GM18907 (cell line): ENCODE results near the gene TOP2A.

Source experiments
- ATAC-seq: cut with Tn5 transposase; IDR thresholded peaks from one replicate; pipeline ENCODE4 v1.9.1; 2021; ENCODE audit warnings: mild to moderate bottlenecking, moderate library complexity; ENCODE audit not compliant: unreplicated experiment

The TOP2A gene, protein sequence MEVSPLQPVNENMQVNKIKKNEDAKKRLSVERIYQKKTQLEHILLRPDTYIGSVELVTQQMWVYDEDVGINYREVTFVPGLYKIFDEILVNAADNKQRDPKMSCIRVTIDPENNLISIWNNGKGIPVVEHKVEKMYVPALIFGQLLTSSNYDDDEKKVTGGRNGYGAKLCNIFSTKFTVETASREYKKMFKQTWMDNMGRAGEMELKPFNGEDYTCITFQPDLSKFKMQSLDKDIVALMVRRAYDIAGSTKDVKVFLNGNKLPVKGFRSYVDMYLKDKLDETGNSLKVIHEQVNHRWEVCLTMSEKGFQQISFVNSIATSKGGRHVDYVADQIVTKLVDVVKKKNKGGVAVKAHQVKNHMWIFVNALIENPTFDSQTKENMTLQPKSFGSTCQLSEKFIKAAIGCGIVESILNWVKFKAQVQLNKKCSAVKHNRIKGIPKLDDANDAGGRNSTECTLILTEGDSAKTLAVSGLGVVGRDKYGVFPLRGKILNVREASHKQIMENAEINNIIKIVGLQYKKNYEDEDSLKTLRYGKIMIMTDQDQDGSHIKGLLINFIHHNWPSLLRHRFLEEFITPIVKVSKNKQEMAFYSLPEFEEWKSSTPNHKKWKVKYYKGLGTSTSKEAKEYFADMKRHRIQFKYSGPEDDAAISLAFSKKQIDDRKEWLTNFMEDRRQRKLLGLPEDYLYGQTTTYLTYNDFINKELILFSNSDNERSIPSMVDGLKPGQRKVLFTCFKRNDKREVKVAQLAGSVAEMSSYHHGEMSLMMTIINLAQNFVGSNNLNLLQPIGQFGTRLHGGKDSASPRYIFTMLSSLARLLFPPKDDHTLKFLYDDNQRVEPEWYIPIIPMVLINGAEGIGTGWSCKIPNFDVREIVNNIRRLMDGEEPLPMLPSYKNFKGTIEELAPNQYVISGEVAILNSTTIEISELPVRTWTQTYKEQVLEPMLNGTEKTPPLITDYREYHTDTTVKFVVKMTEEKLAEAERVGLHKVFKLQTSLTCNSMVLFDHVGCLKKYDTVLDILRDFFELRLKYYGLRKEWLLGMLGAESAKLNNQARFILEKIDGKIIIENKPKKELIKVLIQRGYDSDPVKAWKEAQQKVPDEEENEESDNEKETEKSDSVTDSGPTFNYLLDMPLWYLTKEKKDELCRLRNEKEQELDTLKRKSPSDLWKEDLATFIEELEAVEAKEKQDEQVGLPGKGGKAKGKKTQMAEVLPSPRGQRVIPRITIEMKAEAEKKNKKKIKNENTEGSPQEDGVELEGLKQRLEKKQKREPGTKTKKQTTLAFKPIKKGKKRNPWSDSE (N-terminal part only)

DNA sequence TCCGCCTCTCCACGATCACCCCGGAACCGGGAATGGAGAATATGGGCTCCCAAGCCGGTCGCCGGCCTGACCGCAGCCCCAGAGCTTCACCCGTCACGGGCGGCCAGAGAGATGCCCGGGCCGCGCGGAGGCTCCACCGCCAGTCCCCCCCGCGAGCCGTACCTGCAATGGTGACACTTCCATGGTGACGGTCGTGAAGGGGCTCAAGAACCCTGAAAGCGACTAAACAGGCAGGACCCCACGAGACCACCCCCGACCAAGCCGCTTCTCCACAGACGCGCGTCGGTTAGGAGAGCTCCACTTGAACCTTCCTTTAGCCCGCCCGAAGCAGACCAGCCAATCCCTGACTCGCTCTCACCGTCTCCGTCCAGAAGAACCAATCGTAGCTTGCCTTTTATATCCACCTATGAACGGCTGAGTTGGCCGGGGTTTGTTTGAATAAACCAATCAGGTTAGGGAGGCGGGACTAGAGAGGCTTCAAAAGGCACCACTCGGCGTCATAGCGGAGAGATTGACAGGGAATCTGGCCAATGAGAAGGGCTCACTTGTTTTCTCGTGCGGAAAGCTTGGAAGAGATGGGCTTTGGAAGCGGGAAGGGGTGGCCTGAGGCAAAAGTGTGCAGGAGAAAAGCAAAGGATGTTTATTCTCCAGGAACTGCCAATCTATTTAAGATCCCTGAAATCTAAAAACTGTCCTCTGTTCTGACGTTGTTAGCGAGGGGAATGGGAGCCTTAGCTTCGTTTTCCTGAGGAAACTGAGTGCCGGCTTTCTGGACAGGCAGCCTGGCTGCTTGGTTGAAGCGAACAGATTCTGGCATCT, at the start of gene TOP2A:
TOP2A (minus strand) TSS at position 288 of the 819 bp plus-strand sequence; CDS start at position 183, 105 bp downstream.
- peak; percentile 94 for ATAC-seq

- ATAC-seq: no peak
These were observed 49.7 kb upstream of the TOP2A start for GRCh38 chr17:40467281-40467867.

- no peak for ATAC-seq
These were observed 48.7 kb upstream of the TOP2A start for GRCh38 chr17:40466298-40466971.

GRCh38 chr17:40464392-40464855, 46.7 kb upstream of the TOP2A start:
- ATAC-seq: no peak

GRCh38 chr17:40463122-40463550, 45.4 kb upstream of the TOP2A start:
- ATAC-seq: no peak

GRCh38 chr17:40462343-40463121, 44.8 kb upstream of the TOP2A start:
- no peak for ATAC-seq

- ATAC-seq: no peak
These were observed 44.1 kb upstream of the TOP2A start for GRCh38 chr17:40461732-40462342.

GRCh38 chr17:40460968-40461731, 43.5 kb upstream of the TOP2A start:
- no peak for ATAC-seq

- no peak for ATAC-seq
These were observed 42.9 kb upstream of the TOP2A start for GRCh38 chr17:40460604-40460967.

DNA sequence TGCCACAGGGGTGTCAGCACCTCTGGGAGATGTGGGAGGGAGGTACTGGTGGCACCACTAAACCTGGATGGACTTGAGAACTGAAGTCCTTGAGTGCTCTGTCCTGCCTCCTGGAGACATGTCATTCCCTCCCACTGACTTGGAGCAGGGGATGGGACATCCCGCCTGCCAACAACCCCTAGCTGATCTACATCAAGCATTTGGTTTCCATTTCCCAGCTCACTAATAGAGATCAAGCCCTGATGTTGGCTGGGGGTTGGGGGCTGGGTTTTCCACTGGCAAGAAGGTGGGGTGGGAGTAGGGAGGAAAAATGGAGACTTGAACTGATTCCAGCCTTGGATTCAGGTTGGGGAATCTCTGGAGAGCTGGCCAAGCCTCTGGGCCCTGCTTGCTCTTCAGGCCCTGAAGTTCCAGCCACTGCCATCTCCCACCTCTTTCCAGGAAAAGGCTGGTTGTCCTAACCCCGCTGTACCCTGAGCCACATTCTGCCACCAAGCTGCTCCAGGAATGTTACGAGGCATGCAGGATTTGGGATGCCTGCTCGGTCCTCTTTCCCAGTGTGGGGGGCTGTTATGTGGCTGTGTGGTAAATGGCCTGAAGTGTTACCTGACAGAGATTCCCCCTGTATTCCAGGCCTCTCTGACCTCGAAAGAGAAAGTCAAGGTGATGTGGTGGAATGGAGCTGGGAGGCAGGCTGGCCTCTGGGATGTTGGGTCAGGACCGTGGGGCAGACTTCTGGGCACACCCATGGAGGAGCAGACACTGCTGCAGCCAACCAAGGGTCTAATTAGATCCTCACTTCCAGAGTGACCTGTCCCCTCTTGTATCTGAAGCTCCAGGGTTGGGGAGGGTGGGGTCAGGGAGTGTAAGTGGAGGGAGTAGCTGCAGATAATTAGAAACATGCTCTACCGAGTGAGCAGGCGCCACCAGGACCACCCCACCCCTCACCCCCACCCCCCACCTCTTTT, 42.2 kb upstream of the TOP2A start:
- ATAC-seq: no peak

DNA sequence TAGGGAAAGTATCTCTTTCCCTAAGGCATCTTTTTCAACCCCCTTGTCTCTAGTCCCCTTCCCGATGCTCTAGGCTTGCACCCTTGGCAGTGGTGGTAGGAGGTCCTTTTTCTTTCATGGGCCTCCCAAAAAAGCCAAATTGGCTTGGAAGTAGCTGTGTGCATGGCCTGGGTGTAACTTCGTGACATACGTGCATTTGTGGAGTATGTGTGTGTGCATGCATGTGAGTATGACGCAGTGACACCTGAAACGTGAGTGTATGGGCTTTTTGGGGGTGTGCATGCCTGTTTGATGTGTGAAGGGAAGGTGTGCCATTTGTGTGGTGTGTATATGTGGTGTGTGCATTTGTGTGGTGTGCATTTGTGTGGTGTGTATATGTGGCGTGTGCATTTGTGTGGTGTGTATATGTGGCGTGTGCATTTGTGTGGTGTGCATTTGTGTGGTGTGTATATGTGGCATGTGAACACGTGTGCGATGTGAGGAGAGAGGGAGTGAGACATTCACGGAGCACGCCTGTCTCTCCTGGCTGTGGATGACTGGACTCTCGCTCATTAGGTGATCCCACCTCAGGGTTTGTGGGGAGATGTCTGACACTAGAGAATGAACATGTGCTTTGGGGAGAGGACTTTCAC, 41.3 kb upstream of the TOP2A start:
- no peak for ATAC-seq

- ATAC-seq: no peak
These were observed 40.5 kb upstream of the TOP2A start for GRCh38 chr17:40457964-40458791.

- no peak for ATAC-seq
These were observed 39.7 kb upstream of the TOP2A start for GRCh38 chr17:40457369-40457768.

DNA sequence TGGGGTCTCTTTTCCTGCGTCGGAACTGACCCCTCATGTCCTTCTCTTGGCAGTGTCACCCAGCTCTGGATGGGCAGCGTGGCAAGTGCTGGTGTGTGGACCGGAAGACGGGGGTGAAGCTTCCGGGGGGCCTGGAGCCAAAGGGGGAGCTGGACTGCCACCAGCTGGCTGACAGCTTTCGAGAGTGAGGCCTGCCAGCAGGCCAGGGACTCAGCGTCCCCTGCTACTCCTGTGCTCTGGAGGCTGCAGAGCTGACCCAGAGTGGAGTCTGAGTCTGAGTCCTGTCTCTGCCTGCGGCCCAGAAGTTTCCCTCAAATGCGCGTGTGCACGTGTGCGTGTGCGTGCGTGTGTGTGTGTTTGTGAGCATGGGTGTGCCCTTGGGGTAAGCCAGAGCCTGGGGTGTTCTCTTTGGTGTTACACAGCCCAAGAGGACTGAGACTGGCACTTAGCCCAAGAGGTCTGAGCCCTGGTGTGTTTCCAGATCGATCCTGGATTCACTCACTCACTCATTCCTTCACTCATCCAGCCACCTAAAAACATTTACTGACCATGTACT, 38.8 kb upstream of the TOP2A start:
- no peak for ATAC-seq
